Uterus (tissue), 2 donors: ENCODE measurements around the gene CXCR4.

ENCODE experiments used
- CTCF ChIP-seq, 4 experiments: fragments of 200-600 bp in 2 of 4; fragments of 450-650 bp in 2 of 4; sonication (generic) in 2 of 4; IDR thresholded peaks; one replicate each; pipeline ENCODE4 v1.5.1; 2016 to 2019; ENCODE audit warnings: antibody characterized with exemption in 4 of 4, mild to moderate bottlenecking in 2 of 4, moderate library complexity in 1 of 4
- POLR2A ChIP-seq, 2 donors: fragments of 450-650 bp; IDR thresholded peaks; one replicate each; pipeline ENCODE4 v1.6.1; 2016; ENCODE audit warnings: antibody characterized with exemption in 2 of 2, mild to moderate bottlenecking in 1 of 2, moderate library complexity in 1 of 2

GRCh38 chr2:136072621-136073020, 45.3 kb downstream of the CXCR4 start:
- TF ChIP-seq CTCF (IDR thresholded peaks at IDR 0.05) (no peak), POLR2A (IDR thresholded peaks at IDR 0.05) (no peak)
